HUDEP-2 (cell line): ENCODE results near the gene AMHR2.

Experiments used
- DNase-seq, 76 experiments: peaks; one replicate each; lab custom pipeline; 2025; ENCODE audit not compliant: unreplicated experiment in 76 of 76; lab: John Stamatoyannopoulos, UW

Gene AMHR2

DNA sequence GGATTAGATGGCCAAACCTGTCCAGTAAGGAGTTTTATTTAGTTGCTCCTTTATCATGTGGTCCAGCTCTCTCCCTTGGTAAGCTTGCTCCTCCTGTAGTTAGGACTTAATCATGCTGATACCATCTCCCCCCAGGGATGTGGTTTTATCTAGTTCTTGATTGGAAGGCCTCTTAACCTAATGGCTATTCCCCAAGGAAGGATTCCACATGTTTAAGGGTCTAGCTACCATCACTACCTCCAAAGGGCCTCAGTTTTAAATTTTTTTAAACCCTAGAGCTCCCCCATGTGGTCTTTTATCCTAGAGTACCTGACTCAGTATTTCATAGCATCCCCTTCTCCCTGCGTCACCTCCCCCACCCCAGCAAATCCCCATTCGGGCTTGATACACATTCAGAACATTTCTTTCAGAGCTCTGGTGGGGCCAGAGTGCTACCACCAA, 53.1 kb downstream of the AMHR2 start:
- DNase-seq = peak in 4 of 76 experiments; percentile 16 to 23 (median 21)

DNA sequence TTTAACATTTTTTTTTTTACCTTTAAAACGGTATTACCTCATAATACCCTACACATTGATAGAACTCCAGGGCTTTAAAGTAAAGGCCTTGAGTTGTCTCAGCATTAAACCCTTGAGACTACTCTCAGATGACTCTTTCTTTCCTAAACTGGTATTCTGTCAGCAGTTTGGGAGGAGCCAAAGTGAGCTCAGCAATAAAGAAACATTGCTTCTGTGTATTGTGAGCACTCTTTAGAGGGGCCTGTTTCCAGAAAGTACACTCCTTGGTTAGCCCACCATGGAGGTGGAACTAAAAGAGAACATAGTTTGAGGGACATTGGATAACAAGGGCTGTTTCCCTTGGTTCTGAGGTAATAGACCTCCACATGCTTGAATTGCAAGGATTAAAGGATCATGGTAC, 55.2 kb downstream of the AMHR2 start:
- DNase-seq = no peak

DNA sequence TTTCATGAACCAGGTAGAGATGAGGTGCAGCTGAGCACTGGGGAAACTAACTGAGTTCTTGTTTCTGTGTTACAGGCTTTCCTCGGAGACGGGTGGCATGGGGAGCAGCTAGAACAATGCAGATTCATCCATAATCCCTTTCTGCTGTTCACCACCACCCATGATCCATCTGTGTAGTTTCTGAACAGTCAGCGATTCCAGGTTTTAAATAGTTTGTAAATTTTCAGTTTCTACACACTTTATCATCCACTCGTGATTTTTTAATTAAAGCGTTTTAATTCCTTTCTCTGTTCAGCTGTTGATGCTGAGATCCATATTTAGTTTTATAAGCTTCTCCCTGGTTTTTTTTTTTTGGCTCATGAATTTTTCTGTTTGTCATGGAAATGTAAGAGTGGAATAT, 55.7 kb downstream of the AMHR2 start:
- DNase-seq = no peak

DNA sequence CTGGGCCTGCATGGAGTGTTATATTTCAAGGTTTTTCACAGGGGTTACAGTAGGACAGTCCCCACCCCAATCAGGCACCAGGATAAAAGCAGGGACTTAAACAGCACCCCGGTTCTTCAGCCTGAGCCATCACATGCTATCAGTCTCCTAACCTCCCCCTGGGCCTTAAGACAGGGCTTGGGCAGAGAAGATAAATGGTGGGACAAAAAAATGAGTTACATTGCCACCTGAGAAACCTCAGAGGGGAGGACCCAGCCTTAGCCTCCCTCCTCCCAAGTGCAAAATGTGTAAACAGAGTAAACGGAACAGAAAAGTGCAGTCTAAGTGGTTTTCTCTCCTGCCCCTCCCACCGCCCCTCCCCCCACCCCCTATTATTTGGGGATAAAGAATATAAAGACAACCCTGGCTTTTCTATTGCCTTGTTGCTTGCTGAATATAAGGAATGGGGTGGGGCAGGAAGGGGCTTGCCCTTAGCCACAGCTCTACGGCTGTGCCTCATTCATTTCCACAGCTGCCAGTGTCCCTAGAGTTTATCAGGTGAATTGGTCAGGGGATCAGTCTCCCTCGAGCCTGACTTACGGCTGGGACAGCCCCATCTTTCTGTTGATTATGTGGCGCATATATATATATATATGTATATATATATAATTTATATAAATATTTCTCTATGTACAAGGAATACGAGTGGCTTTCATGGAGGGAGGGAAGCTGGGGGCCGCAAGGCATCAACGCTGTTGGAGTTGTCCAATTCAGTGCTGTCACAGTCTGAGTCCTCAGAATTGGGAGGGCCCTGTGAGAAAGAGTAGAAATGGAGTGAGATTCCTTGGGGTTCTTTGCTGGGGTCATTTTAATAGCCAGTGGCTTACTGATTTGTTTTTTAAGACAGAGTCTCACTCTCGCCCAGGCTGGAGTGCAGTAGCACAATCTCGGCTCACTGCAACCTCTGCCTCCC, 57.1 kb downstream of the AMHR2 start:
- DNase-seq = no peak
